ENCODE measurements around the gene INPP5A.

- no peak for TF ChIP-seq CTCF (IDR thresholded peaks at IDR 0.05)
- TF ChIP-seq POLR2A (IDR thresholded peaks at IDR 0.05): no peak
- no peak for TF ChIP-seq EP300 (IDR thresholded peaks at IDR 0.05; ENCODE audit: low read depth)
- no peak for TF ChIP-seq POLR2AphosphoS5 (IDR thresholded peaks at IDR 0.05)
Measured at GRCh38 chr10:132745971-132746370, 208.4 kb downstream of the INPP5A start.

All from transverse colon (tissue), 4 donors.